Measurements from ENCODE around the gene LZTR1. TPM values are rescaled to one million over a fixed set of nuclear protein-coding genes. Genes with fewer than 3 reads are reported as not detected.
A peak's percentile ranks its signal among the peaks of the same experiment; 100 is the strongest.

Gene LZTR1
- total and polyA plus RNA-seq, 2 of the 4 experiments (the other 2 are of a cell fraction): 22.8 to 41.3 TPM

DNA sequence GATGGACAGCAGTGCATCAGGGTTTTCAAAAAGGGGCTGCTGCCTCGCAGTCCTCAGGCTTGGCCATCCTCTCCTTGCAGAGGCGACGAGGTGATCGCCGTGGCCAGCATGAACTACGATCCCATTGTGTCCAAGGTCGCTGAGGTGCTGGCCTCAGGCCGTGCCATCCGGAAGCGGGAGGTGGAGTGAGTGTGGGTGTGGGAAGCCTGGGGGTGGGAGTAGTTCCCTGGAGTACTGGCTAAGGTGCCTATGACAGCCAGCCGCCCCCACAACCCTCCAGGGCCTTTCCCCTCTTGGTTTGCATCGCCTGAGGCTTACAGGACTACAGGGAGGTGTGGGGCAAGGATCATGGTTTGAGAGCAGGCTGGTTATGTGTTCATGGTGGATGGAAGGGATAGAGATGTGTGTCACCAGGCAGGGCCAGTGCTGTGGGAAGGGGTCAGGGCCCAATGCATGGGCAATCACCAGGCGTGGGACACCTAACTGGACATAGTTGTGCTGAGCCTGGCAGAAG is 2.1 kb upstream of the LZTR1 start:
- peaks cover 10% of the 10 kb centered on the region for H3K9me3 ChIP-seq (ENCODE audit: control insufficient read depth, insufficient read depth, low read length)
- peaks cover 6% of the 10 kb centered on the region; the same call in 1 of the 2 replicates for H3K36me3 ChIP-seq (ENCODE audit: control insufficient read depth, insufficient read depth, low read length)
- POLR2A ChIA-PET (ENCODE audit: unreplicated experiment): no interaction called here
- BruUV-seq (replicated peaks): no TSS peak
- DNase-seq: no peak
- H3K18ac ChIP-seq (ENCODE audit: low read depth, low read length): no peak overlapping the region
- TF ChIP-seq RFX5 (IDR thresholded peaks at IDR 0.05; ENCODE audit: low read depth, low read length): no peak
- no peak for TF ChIP-seq NFE2L2 (IDR thresholded peaks at IDR 0.05; ENCODE audit: low read depth, low read length)
- no peak for TF ChIP-seq RAD21 (IDR thresholded peaks at IDR 0.05; ENCODE audit: low read length)
- TF ChIP-seq MAZ (IDR thresholded peaks at IDR 0.05; ENCODE audit: borderline replicate concordance, low read depth, low read length): no peak
- TF ChIP-seq FOS (IDR thresholded peaks at IDR 0.05; ENCODE audit: low read depth, low read length): no peak
- no peak for TF ChIP-seq CHD1 (IDR thresholded peaks at IDR 0.05; ENCODE audit: low read depth, low read length)
- TF ChIP-seq, protein P1, sequence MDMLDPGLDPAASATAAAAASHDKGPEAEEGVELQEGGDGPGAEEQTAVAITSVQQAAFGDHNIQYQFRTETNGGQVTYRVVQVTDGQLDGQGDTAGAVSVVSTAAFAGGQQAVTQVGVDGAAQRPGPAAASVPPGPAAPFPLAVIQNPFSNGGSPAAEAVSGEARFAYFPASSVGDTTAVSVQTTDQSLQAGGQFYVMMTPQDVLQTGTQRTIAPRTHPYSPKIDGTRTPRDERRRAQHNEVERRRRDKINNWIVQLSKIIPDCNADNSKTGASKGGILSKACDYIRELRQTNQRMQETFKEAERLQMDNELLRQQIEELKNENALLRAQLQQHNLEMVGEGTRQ (IDR thresholded peaks at IDR 0.05; ENCODE audit: low read depth, low read length): no peak
- no peak for TF ChIP-seq MXI1 (IDR thresholded peaks at IDR 0.05; ENCODE audit: borderline replicate concordance, low read depth, low read length)
- TF ChIP-seq, protein P2, sequence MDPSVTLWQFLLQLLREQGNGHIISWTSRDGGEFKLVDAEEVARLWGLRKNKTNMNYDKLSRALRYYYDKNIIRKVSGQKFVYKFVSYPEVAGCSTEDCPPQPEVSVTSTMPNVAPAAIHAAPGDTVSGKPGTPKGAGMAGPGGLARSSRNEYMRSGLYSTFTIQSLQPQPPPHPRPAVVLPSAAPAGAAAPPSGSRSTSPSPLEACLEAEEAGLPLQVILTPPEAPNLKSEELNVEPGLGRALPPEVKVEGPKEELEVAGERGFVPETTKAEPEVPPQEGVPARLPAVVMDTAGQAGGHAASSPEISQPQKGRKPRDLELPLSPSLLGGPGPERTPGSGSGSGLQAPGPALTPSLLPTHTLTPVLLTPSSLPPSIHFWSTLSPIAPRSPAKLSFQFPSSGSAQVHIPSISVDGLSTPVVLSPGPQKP (IDR thresholded peaks at IDR 0.05; ENCODE audit: borderline replicate concordance, low read depth, low read length): no peak
- TF ChIP-seq, protein P3, sequence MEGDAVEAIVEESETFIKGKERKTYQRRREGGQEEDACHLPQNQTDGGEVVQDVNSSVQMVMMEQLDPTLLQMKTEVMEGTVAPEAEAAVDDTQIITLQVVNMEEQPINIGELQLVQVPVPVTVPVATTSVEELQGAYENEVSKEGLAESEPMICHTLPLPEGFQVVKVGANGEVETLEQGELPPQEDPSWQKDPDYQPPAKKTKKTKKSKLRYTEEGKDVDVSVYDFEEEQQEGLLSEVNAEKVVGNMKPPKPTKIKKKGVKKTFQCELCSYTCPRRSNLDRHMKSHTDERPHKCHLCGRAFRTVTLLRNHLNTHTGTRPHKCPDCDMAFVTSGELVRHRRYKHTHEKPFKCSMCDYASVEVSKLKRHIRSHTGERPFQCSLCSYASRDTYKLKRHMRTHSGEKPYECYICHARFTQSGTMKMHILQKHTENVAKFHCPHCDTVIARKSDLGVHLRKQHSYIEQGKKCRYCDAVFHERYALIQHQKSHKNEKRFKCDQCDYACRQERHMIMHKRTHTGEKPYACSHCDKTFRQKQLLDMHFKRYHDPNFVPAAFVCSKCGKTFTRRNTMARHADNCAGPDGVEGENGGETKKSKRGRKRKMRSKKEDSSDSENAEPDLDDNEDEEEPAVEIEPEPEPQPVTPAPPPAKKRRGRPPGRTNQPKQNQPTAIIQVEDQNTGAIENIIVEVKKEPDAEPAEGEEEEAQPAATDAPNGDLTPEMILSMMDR (conservative IDR thresholded peaks at IDR 0.05; ENCODE audit: low read depth, low read length): no peak
- TF ChIP-seq BHLHE40 (IDR thresholded peaks at IDR 0.05; ENCODE audit: low read depth, low read length): no peak
- no peak for TF ChIP-seq RCOR1 (IDR thresholded peaks at IDR 0.05; ENCODE audit: insufficient replicate concordance, low read length)
- no peak for TF ChIP-seq POLR2A (IDR thresholded peaks at IDR 0.05; ENCODE audit: low read depth, low read length)
- TF ChIP-seq MAFK (IDR thresholded peaks at IDR 0.05; ENCODE audit: low read depth, low read length): no peak
- TF ChIP-seq CEBPB (IDR thresholded peaks at IDR 0.05; ENCODE audit: low read depth, low read length): no peak
- TF ChIP-seq SMC3 (IDR thresholded peaks at IDR 0.05; ENCODE audit: low read depth, low read length): no peak
- no peak overlapping the region for H2AK5ac ChIP-seq (ENCODE audit: low read depth, low read length)
- no peak overlapping the region for H2BK5ac ChIP-seq (ENCODE audit: low read depth, low read length, poor library complexity, severe bottlenecking)
- no peak for ATAC-seq (ENCODE audit: low read depth)
- 38% methylated on average over 9 of the region's 13 CpGs; no CpG with 5 or more reads in 1 of the 2 experiments for WGBS, 2 experiments (ENCODE audit: extremely low coverage in 2 of 2, insufficient read length in 1 of 2)
- CTCF ChIA-PET: no interaction called here
- peaks cover 28% of the 10 kb centered on the region for H3K9me1 ChIP-seq (ENCODE audit: insufficient read depth, low read length)
- no peak overlapping the region for H3K4me3 ChIP-seq (ENCODE audit: insufficient read depth, low read depth, low read length)
- no peaks in the 10 kb centered on the region for H4K20me1 ChIP-seq (ENCODE audit: insufficient read depth, low read length)
- peak overlapping the region; percentile 27; the same call in 1 of the 2 replicates for H3K4me2 ChIP-seq (ENCODE audit: low read depth, low read length)
- no peak overlapping the region for H3K27ac ChIP-seq (ENCODE audit: insufficient read depth, low read length)
- H2AFZ ChIP-seq (replicated peaks; ENCODE audit: low read length, poor library complexity): peak overlapping the region; percentile 91
- dilution Hi-C loops (cut with HindIII; ENCODE audit: low sequenced_read_pairs, unreplicated experiment) (no loop called here), intact Hi-C loops (cut with micrococcal nuclease) (no loop called here), in situ Hi-C loops (cut with MboI; ENCODE audit: low sequenced_read_pairs) (no loop called here)
- peak overlapping the region; percentile 22; the same call in 1 of the 2 replicates for H3K4ac ChIP-seq (ENCODE audit: low read depth, low read length)
- H2AK9ac ChIP-seq (replicated peaks; ENCODE audit: low read depth, low read length, poor library complexity): peak overlapping the region; percentile 5
- no peak overlapping the region for H4K5ac ChIP-seq (ENCODE audit: low read depth, low read length)
- H3K56ac ChIP-seq (ENCODE audit: extremely low read depth, insufficient read depth, low read length): no peak overlapping the region
- H3K23ac ChIP-seq (ENCODE audit: low read depth, low read length): 0 out of 2 replicates have a peak overlapping the region, but pooled peaks have one; percentile 1
- H3K4me1 ChIP-seq (ENCODE audit: control insufficient read depth, insufficient read depth, low read length): peaks cover 11% of the 10 kb centered on the region
- H3K27me3 ChIP-seq (ENCODE audit: control insufficient read depth, insufficient read depth, low read length): no peaks in the 10 kb centered on the region
- H4K8ac ChIP-seq (ENCODE audit: low read depth in 2 of 2, low read length in 2 of 2): peak overlapping the region; percentile 23 to 28; a peak in 1 of 4 replicates
- no peak overlapping the region for H2BK120ac ChIP-seq (ENCODE audit: low read depth, low read length)
- no peak overlapping the region for H2BK15ac ChIP-seq (ENCODE audit: low read depth, low read length)
- no peak overlapping the region for H4K91ac ChIP-seq (ENCODE audit: insufficient read depth, low read depth, low read length)
- no peak overlapping the region for H2BK20ac ChIP-seq (ENCODE audit: low read depth, low read length)
- H3K14ac ChIP-seq (replicated peaks; ENCODE audit: low read depth, low read length): no peak overlapping the region
- peaks cover 25 to 36% of the 10 kb centered on the region in 2 experiments for H3K79me1 ChIP-seq (ENCODE audit: low read depth in 1 of 2, low read length in 2 of 2)
- no peak overlapping the region for H3K9ac ChIP-seq (ENCODE audit: low read depth, low read length)
